GM12878 (cell line): ENCODE results near the gene RPGR. TPM values are rescaled to one million over a fixed set of nuclear protein-coding genes. Genes with fewer than 3 reads are reported as not detected.

Experiments
- ATAC-seq: fragments of 200-7000 bp; cut with Tn5 transposase; 3 replicates; pipeline ENCODE4 v1.9.1; 2020; ENCODE audit warnings: mild to moderate bottlenecking, moderate library complexity
- BruUV-seq: library from RNA; stranded (reverse); fragments of 400-500 nt; replicated peaks from 2 replicates; lab custom pipeline; 2021; lab: Mats Ljungman, UMichigan
- CTCF ChIA-PET: fragments of 300-600 bp; sonication (Branson Sonifier 250); formaldehyde crosslinking; extraction: SDS; loops from one replicate; lab custom pipeline; 2021; ENCODE audit warnings: inconsistent platforms; lab: Yijun Ruan, JAX
- POLR2A ChIA-PET: fragments of 350-600 bp; formaldehyde crosslinking; extraction: SDS; loops from one replicate; lab custom pipeline; 2021; ENCODE audit warnings: inconsistent platforms; lab: Charles Lee
- RAD21 ChIA-PET: fragments of 300-600 bp; sonication (Branson Sonifier 250); formaldehyde crosslinking; loops from one replicate; lab custom pipeline; 2023; ENCODE audit warnings: antibody characterized with exemption; ENCODE audit not compliant: unreplicated experiment; lab: Charles Lee
- SMC1A ChIA-PET: fragments of 300-600 bp; sonication (Branson Sonifier 250); formaldehyde crosslinking; loops from one replicate; lab custom pipeline; 2023; ENCODE audit not compliant: unreplicated experiment, uncharacterized antibody; lab: Charles Lee
- DNase-seq: peaks from one replicate; pipeline ENCODE4 v3.0.0-alpha.2; 2011; ENCODE audit warnings: low read depth, low spot score
- FAIRE-seq: peaks from 3 replicates; lab custom pipeline; 2011; peaks lifted over from hg19 to GRCh38; lab: Jason Lieb, UNC
- H2AFZ ChIP-seq: 2 replicates; pipeline ENCODE4 v1.6.0; 2011; ENCODE audit warnings: low read depth, low read length, control low read depth; ENCODE audit not compliant: control insufficient read depth
- H3K27ac ChIP-seq: 2 replicates; pipeline ENCODE4 v1.5.1; 2011; ENCODE audit warnings: control low read depth; ENCODE audit not compliant: control insufficient read depth, insufficient read depth
- H3K27me3 ChIP-seq, 2 experiments: replicated peaks in 1 of 2; 2 replicates each; pipeline versions ENCODE4 v1.6.0 to v1.6.1; 2011; ENCODE audit warnings: low read length in 1 of 2; ENCODE audit not compliant: control insufficient read depth in 2 of 2, insufficient read depth in 2 of 2
- H3K36me3 ChIP-seq, 2 experiments: 2 replicates each; pipeline ENCODE4 v1.5.1; 2011; ENCODE audit warnings: low read length in 1 of 2; ENCODE audit not compliant: control insufficient read depth in 2 of 2, insufficient read depth in 2 of 2
- H3K4me1 ChIP-seq: 2 replicates; pipeline ENCODE4 v1.6.1; 2011; ENCODE audit warnings: mild to moderate bottlenecking, low read length, moderate library complexity, mixed read lengths; ENCODE audit not compliant: control insufficient read depth, insufficient read depth
- H3K4me2 ChIP-seq: 2 replicates; pipeline ENCODE4 v1.6.0; 2011; ENCODE audit warnings: control low read depth; ENCODE audit not compliant: control insufficient read depth, insufficient read depth
- H3K4me3 ChIP-seq: fragments of 200-600 bp; sonication (generic); 2 replicates; pipeline ENCODE4 v1.5.1; 2016
- H3K79me2 ChIP-seq: 2 replicates; pipeline ENCODE4 v1.6.0; 2011; ENCODE audit warnings: low read length; ENCODE audit not compliant: control insufficient read depth, insufficient read depth
- H3K9ac ChIP-seq: 2 replicates; pipeline ENCODE4 v1.8.0; 2011; ENCODE audit warnings: low read length, control low read depth, mixed read lengths; ENCODE audit not compliant: control insufficient read depth, insufficient read depth
- H3K9me3 ChIP-seq: replicated peaks from 3 replicates; pipeline ENCODE4 v1.5.1; 2011; ENCODE audit warnings: mild to moderate bottlenecking, low read length; ENCODE audit not compliant: control insufficient read depth, insufficient read depth
- H4K20me1 ChIP-seq: 2 replicates; pipeline ENCODE4 v1.6.0; 2011; ENCODE audit not compliant: control insufficient read depth, insufficient read depth
- CBX3 ChIP-seq: fragments of 200-600 bp; sonication (generic); IDR thresholded peaks from 2 replicates; pipeline ENCODE4 v1.6.1; 2016; ENCODE audit warnings: low read depth, borderline replicate concordance
- CREB1 ChIP-seq: IDR thresholded peaks from 2 replicates; pipeline ENCODE4 v1.6.1; 2012; ENCODE audit warnings: low read depth, mild to moderate bottlenecking, inconsistent platforms
- FOXM1 ChIP-seq: IDR thresholded peaks from 2 replicates; pipeline ENCODE4 v1.6.1; 2012; ENCODE audit warnings: low read depth, mild to moderate bottlenecking, inconsistent platforms, low read length, moderate library complexity
- IKZF2 ChIP-seq, 2 experiments: fragments of 450-650 bp; IDR thresholded peaks; 2 replicates each; pipeline ENCODE4 v1.6.1; 2017; ENCODE audit warnings: mild to moderate bottlenecking in 2 of 2, moderate library complexity in 2 of 2
- LARP7 ChIP-seq: fragments of 450-650 bp; IDR thresholded peaks from 2 replicates; pipeline ENCODE4 v1.6.1; 2017; ENCODE audit warnings: mild to moderate bottlenecking
- MTA2 ChIP-seq: fragments of 450-650 bp; IDR thresholded peaks from 2 replicates; pipeline ENCODE4 v1.6.1; 2016; ENCODE audit warnings: low read depth, mild to moderate bottlenecking, moderate library complexity
- NFIC ChIP-seq: IDR thresholded peaks from 2 replicates; pipeline ENCODE4 v1.6.1; 2012; ENCODE audit warnings: low read depth, mild to moderate bottlenecking, inconsistent platforms, low read length, moderate library complexity
- RAD21 ChIP-seq: IDR thresholded peaks from 2 replicates; pipeline ENCODE4 v1.6.1; 2011; ENCODE audit warnings: mild to moderate bottlenecking, low read depth, low read length, moderate library complexity; ENCODE audit not compliant: insufficient read depth
- RB1 ChIP-seq: fragments of 450-650 bp; formaldehyde crosslinking; IDR thresholded peaks from 2 replicates; pipeline ENCODE4 v1.6.1; 2017; ENCODE audit warnings: mild to moderate bottlenecking, borderline replicate concordance
- RUNX3 ChIP-seq: IDR thresholded peaks from 2 replicates; pipeline ENCODE4 v1.6.1; 2012; ENCODE audit warnings: low read length, inconsistent platforms
- SIX5 ChIP-seq: IDR thresholded peaks from 2 replicates; pipeline ENCODE4 v1.6.1; 2011; ENCODE audit warnings: mild to moderate bottlenecking, low read depth, low read length, moderate library complexity; ENCODE audit not compliant: severe bottlenecking
- WGBS: methylation state at CpG from one replicate; pipeline ENCODE4 v1.1.6; 2016; ENCODE audit warnings: low lambda C conversion rate; ENCODE audit not compliant: insufficient replicate concordance, insufficient coverage; ENCODE audit errors: missing lambda C conversion rate; 5-methylcytosine and 5-hydroxymethylcytosine counted together
- in situ Hi-C: fragments of 300-500 bp; cut with MboI; formaldehyde crosslinking; loops from 9 replicates; pipeline ENCODE4 v1.14.3; 2018; ENCODE audit warnings: mixed read lengths
- intact Hi-C: fragments of 100-400 bp; cut with micrococcal nuclease; formaldehyde crosslinking; loops from one replicate; pipeline ENCODE4 v1.14.2; 2022; ENCODE audit not compliant: unreplicated experiment
- polyA plus RNA-seq, 11 experiments: library from polyadenylated mRNA; depleted of rRNA in 4 of 11; unstranded in 6 of 11; stranded (reverse) in 5 of 11; fragments of >200 nt; fragmentation: Nextera tagmentation in 4 of 11; fragmentation: Illumina TruSeq in 1 of 11; extraction: Ambion mirVana in 4 of 11; extraction: Trizol in 1 of 11; gene quantifications; 1 replicate in 1 of 11; 2 replicates in 10 of 11; pipeline versions ENCODE4 v1.2.1 to v1.2.3, GENCODE V29; 2011 to 2016; ENCODE audit warnings: inconsistent platforms in 2 of 11, missing spikeins in 2 of 11, low read depth in 1 of 11
- total RNA-seq, 4 experiments: library from RNA; depleted of rRNA in 3 of 4; stranded (reverse); fragments of >200 nt in 3 of 4; fragmentation: Illumina TruSeq in 1 of 4; extraction: Trizol in 1 of 4; gene quantifications; 2 replicates each; pipeline versions ENCODE4 v1.2.1 to v1.2.3, GENCODE V29; 2013 to 2021
- TF ChIP-seq, protein P1 (sequence below): IDR thresholded peaks from 2 replicates; pipeline ENCODE4 v1.6.1; 2011; ENCODE audit warnings: borderline replicate concordance, low read depth, mild to moderate bottlenecking, moderate library complexity, mixed read lengths, low read length; ENCODE audit not compliant: insufficient read depth; ENCODE audit errors: extremely low read length
- TF ChIP-seq, protein P2 (sequence below): IDR thresholded peaks from 2 replicates; pipeline ENCODE4 v1.6.1; 2012; ENCODE audit warnings: improper control_type of control experiment, low read depth, low read length; ENCODE audit not compliant: insufficient replicate concordance
- TF ChIP-seq, protein P3 (sequence below): IDR thresholded peaks from 2 replicates; pipeline ENCODE4 v1.6.1; 2012; ENCODE audit warnings: low read length, inconsistent platforms

Gene RPGR
- total and polyA plus RNA-seq, 10 of the 15 experiments (the other 5 are each of a cell fraction or from before 2014, with no cell fraction given): 5.5 to 13.4 (median 7.6) TPM

DNA sequence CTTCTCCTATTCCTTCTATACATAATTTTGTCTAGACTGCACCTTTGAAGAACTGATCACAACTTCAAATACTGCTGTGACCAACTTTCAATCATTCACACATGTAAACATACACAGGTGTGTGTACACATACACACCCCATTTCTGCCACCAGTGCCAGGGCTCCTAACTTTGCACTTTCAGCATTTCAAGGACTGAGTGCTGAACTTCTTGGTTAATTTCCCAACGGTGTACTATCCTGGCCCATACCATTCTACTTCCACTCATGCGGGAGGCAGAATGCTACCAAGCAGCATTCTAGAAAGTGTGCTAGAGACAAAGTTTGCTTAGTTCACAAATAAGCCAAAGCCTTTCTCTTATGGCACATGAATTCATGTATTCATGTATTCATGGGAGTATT is 51.2 kb downstream of the RPGR start (continued):
- TF ChIP-seq, protein P1, sequence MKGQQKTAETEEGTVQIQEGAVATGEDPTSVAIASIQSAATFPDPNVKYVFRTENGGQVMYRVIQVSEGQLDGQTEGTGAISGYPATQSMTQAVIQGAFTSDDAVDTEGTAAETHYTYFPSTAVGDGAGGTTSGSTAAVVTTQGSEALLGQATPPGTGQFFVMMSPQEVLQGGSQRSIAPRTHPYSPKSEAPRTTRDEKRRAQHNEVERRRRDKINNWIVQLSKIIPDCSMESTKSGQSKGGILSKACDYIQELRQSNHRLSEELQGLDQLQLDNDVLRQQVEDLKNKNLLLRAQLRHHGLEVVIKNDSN: no peak
- TF ChIP-seq RAD21 (no peak), LARP7 (no peak)

DNA sequence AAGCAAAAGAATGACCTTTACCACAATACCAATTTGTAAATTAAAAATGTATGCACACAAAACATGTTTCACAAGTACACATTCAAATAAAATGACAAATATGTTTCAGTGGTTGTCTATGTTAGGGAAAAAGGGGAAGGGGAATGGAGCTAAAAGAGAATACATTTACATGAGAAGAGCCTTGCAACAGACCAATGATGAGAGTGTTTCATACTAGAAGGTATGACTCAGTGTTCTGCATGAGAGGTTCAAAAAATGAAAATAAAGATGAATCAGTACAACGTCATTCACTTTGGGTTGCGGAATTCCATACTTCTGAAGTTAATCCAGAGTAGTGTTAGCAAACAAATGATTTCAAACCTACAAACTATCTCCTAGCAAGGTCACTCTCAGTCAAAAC is 51.7 kb downstream of the RPGR start:
- in situ Hi-C loops (no loop called here), intact Hi-C loops (loop anchor here (10.0 kb wide), 2 partner anchors 171 to 491 kb away; partner anchors contain the start of gene CYBB)
- ATAC-seq: peak; percentile 46
- no peak for FAIRE-seq
- Histone ChIP-seq H3K9me3 (no peaks in the 10 kb centered on the region; the same call in 2 of the 3 replicates), H3K27me3 (no peaks in the 10 kb centered on the region), H3K27ac (no peak overlapping the region), H3K4me1 (peaks cover 2% of the 10 kb centered on the region), H3K4me2 (no peak overlapping the region), H3K9ac (no peak overlapping the region), H2AFZ (no peak overlapping the region), H3K79me2 (no peaks in the 10 kb centered on the region), H3K36me3 (no peaks in the 10 kb centered on the region), H3K4me3 (no peak overlapping the region), H4K20me1 (no peaks in the 10 kb centered on the region)
- ChIA-PET POLR2A (no interaction called here), SMC1A (interaction anchor here (1.0 to 3.7 kb wide), 5 partner anchors 12 to 529 kb away, joined by 3 to 16 read pairs (median 5); partner anchors contain the start of gene RPGR), RAD21 (interaction anchor here (1.7 kb wide), 1 partner anchor 51 kb away, joined by 6 read pairs; the partner anchor contains the start of gene RPGR), CTCF (interaction anchor here (0.8 to 1.4 kb wide), 3 partner anchors 15 to 384 kb away, joined by 3 to 4 read pairs (median 4); partner anchors contain the start of gene RPGR)
- WGBS: 25% methylated on average over 2 of the region's 2 CpGs
- peak; percentile 13 for DNase-seq
- BruUV-seq: no TSS peak
- peak; percentile 34 to 35; a peak in 2 of 4 replicates for TF ChIP-seq IKZF2 (IDR thresholded peaks at IDR 0.05)
- peak; percentile 39; the same call in 1 of the 2 replicates for TF ChIP-seq MTA2
- TF ChIP-seq SIX5: no peak
- TF ChIP-seq RB1: no peak
- peak; percentile 45; the same call in 1 of the 2 replicates for TF ChIP-seq CREB1
- TF ChIP-seq, protein P2, sequence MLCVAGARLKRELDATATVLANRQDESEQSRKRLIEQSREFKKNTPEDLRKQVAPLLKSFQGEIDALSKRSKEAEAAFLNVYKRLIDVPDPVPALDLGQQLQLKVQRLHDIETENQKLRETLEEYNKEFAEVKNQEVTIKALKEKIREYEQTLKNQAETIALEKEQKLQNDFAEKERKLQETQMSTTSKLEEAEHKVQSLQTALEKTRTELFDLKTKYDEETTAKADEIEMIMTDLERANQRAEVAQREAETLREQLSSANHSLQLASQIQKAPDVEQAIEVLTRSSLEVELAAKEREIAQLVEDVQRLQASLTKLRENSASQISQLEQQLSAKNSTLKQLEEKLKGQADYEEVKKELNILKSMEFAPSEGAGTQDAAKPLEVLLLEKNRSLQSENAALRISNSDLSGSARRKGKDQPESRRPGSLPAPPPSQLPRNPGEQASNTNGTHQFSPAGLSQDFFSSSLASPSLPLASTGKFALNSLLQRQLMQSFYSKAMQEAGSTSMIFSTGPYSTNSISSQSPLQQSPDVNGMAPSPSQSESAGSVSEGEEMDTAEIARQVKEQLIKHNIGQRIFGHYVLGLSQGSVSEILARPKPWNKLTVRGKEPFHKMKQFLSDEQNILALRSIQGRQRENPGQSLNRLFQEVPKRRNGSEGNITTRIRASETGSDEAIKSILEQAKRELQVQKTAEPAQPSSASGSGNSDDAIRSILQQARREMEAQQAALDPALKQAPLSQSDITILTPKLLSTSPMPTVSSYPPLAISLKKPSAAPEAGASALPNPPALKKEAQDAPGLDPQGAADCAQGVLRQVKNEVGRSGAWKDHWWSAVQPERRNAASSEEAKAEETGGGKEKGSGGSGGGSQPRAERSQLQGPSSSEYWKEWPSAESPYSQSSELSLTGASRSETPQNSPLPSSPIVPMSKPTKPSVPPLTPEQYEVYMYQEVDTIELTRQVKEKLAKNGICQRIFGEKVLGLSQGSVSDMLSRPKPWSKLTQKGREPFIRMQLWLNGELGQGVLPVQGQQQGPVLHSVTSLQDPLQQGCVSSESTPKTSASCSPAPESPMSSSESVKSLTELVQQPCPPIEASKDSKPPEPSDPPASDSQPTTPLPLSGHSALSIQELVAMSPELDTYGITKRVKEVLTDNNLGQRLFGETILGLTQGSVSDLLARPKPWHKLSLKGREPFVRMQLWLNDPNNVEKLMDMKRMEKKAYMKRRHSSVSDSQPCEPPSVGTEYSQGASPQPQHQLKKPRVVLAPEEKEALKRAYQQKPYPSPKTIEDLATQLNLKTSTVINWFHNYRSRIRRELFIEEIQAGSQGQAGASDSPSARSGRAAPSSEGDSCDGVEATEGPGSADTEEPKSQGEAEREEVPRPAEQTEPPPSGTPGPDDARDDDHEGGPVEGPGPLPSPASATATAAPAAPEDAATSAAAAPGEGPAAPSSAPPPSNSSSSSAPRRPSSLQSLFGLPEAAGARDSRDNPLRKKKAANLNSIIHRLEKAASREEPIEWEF: no peak
- peak; percentile 26; the same call in 1 of the 2 replicates for TF ChIP-seq FOXM1
- peak; percentile 35; the same call in 1 of the 2 replicates for TF ChIP-seq RUNX3
- 0 out of 2 replicates have a peak, but pooled peaks have one; percentile 58 for TF ChIP-seq NFIC
- no peak for TF ChIP-seq CBX3
- TF ChIP-seq, protein P3, sequence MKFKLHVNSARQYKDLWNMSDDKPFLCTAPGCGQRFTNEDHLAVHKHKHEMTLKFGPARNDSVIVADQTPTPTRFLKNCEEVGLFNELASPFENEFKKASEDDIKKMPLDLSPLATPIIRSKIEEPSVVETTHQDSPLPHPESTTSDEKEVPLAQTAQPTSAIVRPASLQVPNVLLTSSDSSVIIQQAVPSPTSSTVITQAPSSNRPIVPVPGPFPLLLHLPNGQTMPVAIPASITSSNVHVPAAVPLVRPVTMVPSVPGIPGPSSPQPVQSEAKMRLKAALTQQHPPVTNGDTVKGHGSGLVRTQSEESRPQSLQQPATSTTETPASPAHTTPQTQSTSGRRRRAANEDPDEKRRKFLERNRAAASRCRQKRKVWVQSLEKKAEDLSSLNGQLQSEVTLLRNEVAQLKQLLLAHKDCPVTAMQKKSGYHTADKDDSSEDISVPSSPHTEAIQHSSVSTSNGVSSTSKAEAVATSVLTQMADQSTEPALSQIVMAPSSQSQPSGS: 0 out of 2 replicates have a peak, but pooled peaks have one; percentile 17
